HEK293T (cell line): ENCODE results near the gene MDH1.
"Not testable (repeated sequence)": the region's sequence is repeated elsewhere in the genome, so short reads cannot be mapped to it uniquely, and the experiment has no call there.

Experiments used
- ELF4 ChIP-seq: fragments of 450-650 bp; IDR thresholded peaks from 2 replicates; pipeline ENCODE4 v1.6.1; 2017; ENCODE audit warnings: antibody characterized with exemption
- FOXA1 ChIP-seq: fragments of 450-650 bp; IDR thresholded peaks from 2 replicates; pipeline ENCODE4 v1.6.1; 2016; ENCODE audit warnings: mild to moderate bottlenecking
- FOXK2 ChIP-seq: fragments of 450-650 bp; IDR thresholded peaks from 2 replicates; pipeline ENCODE4 v1.6.1; 2016; ENCODE audit warnings: mild to moderate bottlenecking
- HDGF ChIP-seq: fragments of 450-650 bp; IDR thresholded peaks from 2 replicates; pipeline ENCODE4 v1.6.1; 2017; ENCODE audit warnings: antibody characterized with exemption, borderline replicate concordance
- L3MBTL2 ChIP-seq: fragments of 450-650 bp; conservative IDR thresholded peaks from 2 replicates; pipeline ENCODE4 v1.6.1; 2016; ENCODE audit warnings: mild to moderate bottlenecking
- LEF1 ChIP-seq: fragments of 450-650 bp; IDR thresholded peaks from 2 replicates; pipeline ENCODE4 v1.6.1; 2017; ENCODE audit warnings: mild to moderate bottlenecking, borderline replicate concordance
- NFRKB ChIP-seq: fragments of 450-650 bp; IDR thresholded peaks from 2 replicates; pipeline ENCODE4 v1.6.1; 2016; ENCODE audit warnings: mild to moderate bottlenecking, moderate library complexity
- SP1 ChIP-seq: fragments of 450-650 bp; IDR thresholded peaks from 2 replicates; pipeline ENCODE4 v1.6.1; 2017
- SUZ12 ChIP-seq: fragments of 450-650 bp; IDR thresholded peaks from 2 replicates; pipeline ENCODE4 v1.6.1; 2016; ENCODE audit warnings: mild to moderate bottlenecking
- TARDBP ChIP-seq: fragments of 450-650 bp; IDR thresholded peaks from 2 replicates; pipeline ENCODE4 v1.6.1; 2016
- TF ChIP-seq, protein P1 (sequence below): fragments of 450-650 bp; IDR thresholded peaks from 2 replicates; pipeline ENCODE4 v1.6.1; 2016

GRCh38 chr2:63608865-63609264 lies 20.1 kb downstream of the MDH1 start:
- not testable (repeated sequence) for TF ChIP-seq SUZ12, LEF1, HDGF, ELF4, SP1, FOXK2, FOXA1, TARDBP, L3MBTL2, NFRKB
- TF ChIP-seq, protein P1, sequence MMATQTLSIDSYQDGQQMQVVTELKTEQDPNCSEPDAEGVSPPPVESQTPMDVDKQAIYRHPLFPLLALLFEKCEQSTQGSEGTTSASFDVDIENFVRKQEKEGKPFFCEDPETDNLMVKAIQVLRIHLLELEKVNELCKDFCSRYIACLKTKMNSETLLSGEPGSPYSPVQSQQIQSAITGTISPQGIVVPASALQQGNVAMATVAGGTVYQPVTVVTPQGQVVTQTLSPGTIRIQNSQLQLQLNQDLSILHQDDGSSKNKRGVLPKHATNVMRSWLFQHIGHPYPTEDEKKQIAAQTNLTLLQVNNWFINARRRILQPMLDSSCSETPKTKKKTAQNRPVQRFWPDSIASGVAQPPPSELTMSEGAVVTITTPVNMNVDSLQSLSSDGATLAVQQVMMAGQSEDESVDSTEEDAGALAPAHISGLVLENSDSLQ: not testable (repeated sequence)
